GM12891 (cell line): ENCODE measurements around the gene TSC22D1.

Source experiments
- POLR2A ChIP-seq: IDR thresholded peaks from 2 replicates; pipeline ENCODE4 v1.6.1; 2011; ENCODE audit warnings: low read depth, low read length, control low read depth
- POLR2AphosphoS5 ChIP-seq: IDR thresholded peaks from 2 replicates; pipeline ENCODE4 v1.6.1; 2011; ENCODE audit warnings: low read depth, low read length, control low read depth
- TAF1 ChIP-seq: IDR thresholded peaks from 2 replicates; pipeline ENCODE4 v1.6.1; 2011; ENCODE audit warnings: low read depth, low read length, control low read depth

GRCh38 chr13:44549476-44549875 is 26.7 kb downstream of the TSC22D1 start:
- TF ChIP-seq POLR2AphosphoS5: no peak
- TF ChIP-seq POLR2A: no peak
- TF ChIP-seq TAF1: no peak
